NCI-H2196 (cell line): Measurements from ENCODE around the gene GPR107.

Source experiments
- DNase-seq: peaks from one replicate; lab custom pipeline; 2025; ENCODE audit not compliant: unreplicated experiment; lab: John Stamatoyannopoulos, UW

The GPR107 gene

GRCh38 chr9:130053109-130053503 lies 600 bp upstream of the GPR107 start:
- DNase-seq = no peak

GRCh38 chr9:130054325-130054786 lies 650 bp downstream of the GPR107 start:
- no peak for DNase-seq

- no peak for DNase-seq
These were observed 1.1 kb downstream of the GPR107 start for GRCh38 chr9:130054820-130055219.

- DNase-seq = no peak
These were observed 4.4 kb downstream of the GPR107 start for GRCh38 chr9:130058154-130058553.

GRCh38 chr9:130058887-130059286 lies 5.2 kb downstream of the GPR107 start:
- DNase-seq = no peak

GRCh38 chr9:130060296-130060695 lies 6.6 kb downstream of the GPR107 start:
- no peak for DNase-seq

- no peak for DNase-seq
These were observed 9.0 kb downstream of the GPR107 start for GRCh38 chr9:130062750-130063149.

GRCh38 chr9:130064621-130065020 lies 10.9 kb downstream of the GPR107 start:
- no peak for DNase-seq

- DNase-seq = no peak
These were observed 15.3 kb downstream of the GPR107 start for GRCh38 chr9:130069048-130069447.

- DNase-seq = no peak
These were observed 19.0 kb downstream of the GPR107 start for GRCh38 chr9:130072515-130073235.

- no peak for DNase-seq
These were observed 19.7 kb downstream of the GPR107 start for GRCh38 chr9:130073373-130073772.

GRCh38 chr9:130078547-130078946 lies 24.8 kb downstream of the GPR107 start:
- DNase-seq = no peak

GRCh38 chr9:130084337-130084736 lies 30.6 kb downstream of the GPR107 start:
- no peak for DNase-seq

GRCh38 chr9:130088051-130088450 lies 34.3 kb downstream of the GPR107 start:
- no peak for DNase-seq

- no peak for DNase-seq
These were observed 35.4 kb downstream of the GPR107 start for GRCh38 chr9:130089141-130089540.

GRCh38 chr9:130090915-130091314 lies 37.2 kb downstream of the GPR107 start:
- DNase-seq = no peak

GRCh38 chr9:130092910-130093309 lies 39.2 kb downstream of the GPR107 start:
- no peak for DNase-seq

GRCh38 chr9:130095872-130096271 lies 42.2 kb downstream of the GPR107 start:
- no peak for DNase-seq

GRCh38 chr9:130100681-130101080 lies 47.0 kb downstream of the GPR107 start:
- DNase-seq = no peak

- no peak for DNase-seq
These were observed 48.2 kb downstream of the GPR107 start for GRCh38 chr9:130101915-130102314.

- no peak for DNase-seq
These were observed 50.9 kb downstream of the GPR107 start for GRCh38 chr9:130104491-130105193.

- no peak for DNase-seq
These were observed 53.1 kb downstream of the GPR107 start for GRCh38 chr9:130106860-130107233.
